Bronchial epithelial cell (primary cell): Measurements from ENCODE around the gene TRUB2. TPM values are rescaled to one million over a fixed set of nuclear protein-coding genes. Genes with fewer than 3 reads are reported as not detected.

Source experiments
- DNase-seq: peaks from one replicate; pipeline ENCODE4 v3.0.0-alpha.2; 2010; ENCODE audit warnings: low read depth
- FAIRE-seq: peaks from 2 replicates; lab custom pipeline; 2011; peaks lifted over from hg19 to GRCh38; lab: Jason Lieb, UNC
- H3K27me3 ChIP-seq: 2 replicates; pipeline ENCODE4 v1.5.1; 2011; ENCODE audit warnings: low read length; ENCODE audit not compliant: control insufficient read depth, insufficient read depth
- H3K36me3 ChIP-seq: 2 replicates; pipeline ENCODE4 v1.5.1; 2011; ENCODE audit warnings: low read length; ENCODE audit not compliant: control insufficient read depth, insufficient read depth
- H3K4me3 ChIP-seq: 2 replicates; pipeline ENCODE4 v1.5.1; 2011; ENCODE audit warnings: mild to moderate bottlenecking, low read depth, low read length, control low read depth
- total RNA-seq: library from RNA; depleted of rRNA; stranded (reverse); fragments of >200 nt; gene quantifications from 2 replicates; pipeline ENCODE4 v1.2.1, GENCODE V29; 2014
- TF ChIP-seq, protein P1 (sequence below): IDR thresholded peaks from 2 replicates; pipeline ENCODE4 v1.5.1; 2011; ENCODE audit warnings: mild to moderate bottlenecking, moderate library complexity, low read length, control low read depth, inconsistent platforms; ENCODE audit not compliant: insufficient read depth, severe bottlenecking

The TRUB2 gene, protein sequence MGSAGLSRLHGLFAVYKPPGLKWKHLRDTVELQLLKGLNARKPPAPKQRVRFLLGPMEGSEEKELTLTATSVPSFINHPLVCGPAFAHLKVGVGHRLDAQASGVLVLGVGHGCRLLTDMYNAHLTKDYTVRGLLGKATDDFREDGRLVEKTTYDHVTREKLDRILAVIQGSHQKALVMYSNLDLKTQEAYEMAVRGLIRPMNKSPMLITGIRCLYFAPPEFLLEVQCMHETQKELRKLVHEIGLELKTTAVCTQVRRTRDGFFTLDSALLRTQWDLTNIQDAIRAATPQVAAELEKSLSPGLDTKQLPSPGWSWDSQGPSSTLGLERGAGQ
- total RNA-seq = 18.8 and 19.2 TPM in 2 replicates

DNA sequence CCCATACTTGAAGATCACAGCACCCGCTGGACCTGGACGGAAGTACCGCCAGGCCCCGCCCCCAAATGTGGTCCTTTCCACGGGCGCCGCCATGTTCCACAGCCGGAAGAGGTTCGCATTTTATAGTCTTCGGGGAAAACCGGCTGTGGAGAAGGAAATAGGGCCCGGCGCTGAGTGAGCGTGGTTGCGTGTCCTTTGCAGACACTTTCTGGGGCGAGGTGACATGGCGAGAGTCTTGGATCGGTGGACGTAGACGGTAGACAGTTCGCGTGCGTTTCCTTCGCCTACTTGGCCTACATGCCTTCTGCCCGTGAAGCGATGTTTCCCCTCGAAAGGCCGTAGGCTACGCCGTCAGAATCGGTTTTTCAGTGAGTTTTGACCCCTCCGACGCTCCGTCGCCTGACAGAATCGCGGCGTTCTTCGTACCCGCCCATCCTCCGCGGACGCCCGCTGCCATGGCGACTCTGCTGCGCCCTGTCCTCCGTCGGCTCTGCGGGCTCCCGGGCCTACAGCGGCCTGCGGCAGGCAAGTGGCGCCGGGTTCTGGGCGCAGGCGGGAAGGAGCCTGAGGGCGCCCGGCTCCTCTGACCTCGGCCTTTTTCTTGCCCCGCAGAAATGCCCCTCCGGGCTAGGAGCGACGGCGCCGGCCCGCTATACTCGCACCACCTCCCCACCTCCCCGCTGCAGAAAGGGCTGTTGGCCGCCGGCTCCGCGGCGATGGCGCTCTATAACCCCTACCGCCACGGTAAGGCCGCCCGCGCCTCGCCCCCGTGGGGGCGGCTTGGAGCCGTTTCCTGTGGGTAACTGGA, at the start of gene TRUB2, which contains the start of gene COQ4:
Gene TRUB2 (minus strand): TSS at position 44 of the 808 bp plus-strand sequence. CDS start 39 bp downstream, at position 5.
Gene COQ4 (plus strand): TSS at position 436 of the 808 bp plus-strand sequence. CDS start 20 bp downstream, at position 456.
- Histone ChIP-seq H3K36me3 (peaks cover 4% of the 10 kb centered on the region), H3K4me3 (peak within 1 kb of the TSS; percentile 84), H3K27me3 (no peaks in the 10 kb centered on the region)
- TF ChIP-seq, protein P1, sequence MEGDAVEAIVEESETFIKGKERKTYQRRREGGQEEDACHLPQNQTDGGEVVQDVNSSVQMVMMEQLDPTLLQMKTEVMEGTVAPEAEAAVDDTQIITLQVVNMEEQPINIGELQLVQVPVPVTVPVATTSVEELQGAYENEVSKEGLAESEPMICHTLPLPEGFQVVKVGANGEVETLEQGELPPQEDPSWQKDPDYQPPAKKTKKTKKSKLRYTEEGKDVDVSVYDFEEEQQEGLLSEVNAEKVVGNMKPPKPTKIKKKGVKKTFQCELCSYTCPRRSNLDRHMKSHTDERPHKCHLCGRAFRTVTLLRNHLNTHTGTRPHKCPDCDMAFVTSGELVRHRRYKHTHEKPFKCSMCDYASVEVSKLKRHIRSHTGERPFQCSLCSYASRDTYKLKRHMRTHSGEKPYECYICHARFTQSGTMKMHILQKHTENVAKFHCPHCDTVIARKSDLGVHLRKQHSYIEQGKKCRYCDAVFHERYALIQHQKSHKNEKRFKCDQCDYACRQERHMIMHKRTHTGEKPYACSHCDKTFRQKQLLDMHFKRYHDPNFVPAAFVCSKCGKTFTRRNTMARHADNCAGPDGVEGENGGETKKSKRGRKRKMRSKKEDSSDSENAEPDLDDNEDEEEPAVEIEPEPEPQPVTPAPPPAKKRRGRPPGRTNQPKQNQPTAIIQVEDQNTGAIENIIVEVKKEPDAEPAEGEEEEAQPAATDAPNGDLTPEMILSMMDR = no peak
- DNase-seq = peak; percentile 83
- FAIRE-seq = no peak

DNA sequence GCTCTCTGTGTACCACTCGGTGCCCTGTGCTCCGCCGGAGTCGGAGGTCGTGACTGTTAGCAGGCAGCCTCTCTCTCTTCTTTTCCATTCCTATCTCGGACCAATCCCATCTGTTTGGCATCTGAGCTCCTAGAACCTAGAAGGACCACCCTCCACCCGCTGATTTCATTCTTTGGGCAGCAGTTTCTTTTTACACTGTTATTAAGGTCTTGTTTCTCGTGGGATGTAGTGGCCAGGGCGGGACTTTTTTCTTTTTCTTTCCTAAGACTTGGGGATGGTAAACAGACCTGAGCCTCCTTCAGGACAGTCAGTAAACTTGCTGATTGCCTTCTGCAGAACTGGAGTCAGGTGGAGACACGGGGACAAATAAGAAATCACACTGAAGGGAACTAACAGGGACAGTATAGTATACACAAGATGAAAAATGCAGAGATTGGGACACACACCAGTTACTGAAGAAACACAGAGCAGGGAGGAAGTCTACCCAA, 49.4 kb upstream of the TRUB2 start:
- peak overlapping the region; percentile 96 for H3K4me3 ChIP-seq
- FAIRE-seq (no peak), DNase-seq (peak; percentile 8)
- no peaks in the 10 kb centered on the region for H3K27me3 ChIP-seq
- TF ChIP-seq, protein P1 = no peak
- peaks cover 2% of the 10 kb centered on the region for H3K36me3 ChIP-seq

DNA sequence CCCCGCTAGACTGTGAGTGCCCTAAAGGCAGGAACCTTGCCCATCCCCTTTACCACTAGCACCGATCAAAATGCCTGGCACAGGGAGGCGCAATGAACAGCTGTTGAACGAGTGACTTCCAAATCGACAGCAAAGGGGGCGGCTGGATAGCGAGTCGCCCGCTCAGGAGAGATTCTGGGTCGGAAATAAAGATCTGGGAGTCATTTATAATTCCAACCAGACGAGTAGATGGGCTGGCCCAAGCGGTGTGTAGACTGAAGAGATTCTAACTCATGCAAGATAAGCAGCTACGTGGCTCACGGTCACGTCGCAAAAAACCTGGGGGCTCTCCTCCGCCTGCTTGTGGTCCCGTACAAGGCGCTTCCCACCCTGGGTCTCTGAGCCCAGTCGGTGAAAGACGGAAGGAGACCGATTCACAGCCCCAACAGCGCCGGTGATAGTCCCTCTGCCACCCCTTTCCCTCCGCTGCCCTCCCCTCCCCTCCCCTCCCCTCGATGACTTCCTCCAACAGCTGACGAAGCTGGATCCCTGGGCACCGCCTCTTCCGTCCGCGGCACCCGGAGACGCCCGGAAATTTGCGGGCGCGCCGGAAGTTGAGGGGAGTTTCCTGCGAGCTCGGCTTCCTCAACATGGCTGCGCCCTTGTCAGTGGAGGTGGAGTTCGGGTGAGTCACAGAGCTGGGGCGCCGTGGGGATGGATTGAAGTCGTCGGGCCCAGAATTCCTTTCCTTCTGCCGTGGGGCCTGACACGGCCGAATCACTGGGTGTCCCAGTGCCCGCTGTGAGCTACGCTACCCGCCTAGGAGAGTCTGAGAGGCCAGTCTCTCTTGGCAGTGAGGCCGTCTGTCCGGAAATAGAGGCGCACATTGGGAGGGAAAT, 48.7 kb upstream of the TRUB2 start, which contains the start of gene URM1:
Gene URM1 (plus strand): TSS at position 623 of the 878 bp plus-strand sequence. CDS start 7 bp downstream, at position 630.
- TF ChIP-seq, protein P1 = peak; percentile 13
- FAIRE-seq = no peak
- Histone ChIP-seq H3K27me3 (no peaks in the 10 kb centered on the region), H3K4me3 (peak within 1 kb of the TSS; percentile 96), H3K36me3 (peaks cover 2% of the 10 kb centered on the region)
- DNase-seq = peak; percentile 95

DNA sequence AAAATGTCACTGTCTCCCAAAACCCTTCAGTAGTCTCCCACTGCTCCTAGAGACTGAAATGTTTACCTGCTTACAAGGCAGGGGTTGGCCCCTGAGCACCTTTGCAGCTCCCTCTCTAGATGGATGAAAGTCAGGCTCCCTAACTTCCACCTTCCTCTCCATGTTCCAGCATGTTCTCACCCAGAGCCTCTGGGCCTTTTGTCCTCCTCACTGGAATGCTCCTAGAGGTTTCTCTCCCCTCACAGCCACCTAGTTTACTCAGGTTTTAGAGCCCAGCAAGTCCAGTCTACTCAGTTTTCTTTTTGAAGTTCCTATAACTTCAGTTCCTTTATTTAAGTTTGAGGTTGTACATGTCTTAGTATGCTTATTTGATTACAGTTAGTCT, 48.1 kb upstream of the TRUB2 start:
- DNase-seq (peak; percentile 61), FAIRE-seq (no peak)
- Histone ChIP-seq H3K4me3 (peak overlapping the region; percentile 96), H3K36me3 (peaks cover 2% of the 10 kb centered on the region), H3K27me3 (no peaks in the 10 kb centered on the region)
- TF ChIP-seq, protein P1 = no peak

DNA sequence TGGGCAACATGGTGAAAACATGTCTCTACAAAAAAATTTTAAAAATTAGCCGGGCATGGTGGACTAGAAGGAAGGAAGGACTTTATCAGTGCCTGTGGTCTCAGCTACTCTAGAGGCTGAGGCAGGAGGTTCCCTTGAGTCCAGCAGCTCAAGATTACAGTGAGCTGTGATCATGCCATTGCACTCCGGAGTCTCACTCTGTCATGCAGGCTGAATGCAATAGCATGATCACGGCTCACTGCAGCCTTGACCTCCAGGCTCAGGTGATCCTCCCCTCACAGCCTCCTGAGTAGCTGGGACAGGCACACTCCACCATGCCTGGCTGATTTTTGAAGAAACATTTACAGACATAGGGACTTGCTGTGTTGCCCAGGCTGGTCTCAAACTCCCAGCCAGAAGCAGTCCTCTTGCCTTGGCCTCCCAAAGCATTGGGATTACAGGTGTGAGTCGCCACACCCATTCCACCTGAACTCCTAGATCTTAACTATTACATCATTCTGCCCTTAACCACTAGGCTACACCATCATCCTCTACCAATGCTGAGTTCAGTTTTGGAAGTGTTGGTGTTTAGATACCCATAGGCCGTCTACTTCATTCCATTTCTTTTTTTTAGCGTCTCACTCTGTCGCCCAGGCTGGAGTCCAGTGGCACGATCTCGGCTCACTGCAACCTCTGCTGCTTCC, 46.9 kb upstream of the TRUB2 start:
- TF ChIP-seq, protein P1 = no peak
- no peak overlapping the region for H3K4me3 ChIP-seq
- H3K27me3 ChIP-seq = no peaks in the 10 kb centered on the region
- H3K36me3 ChIP-seq = peaks cover 2% of the 10 kb centered on the region
- DNase-seq (no peak), FAIRE-seq (no peak)
